Measurements from ENCODE around the gene FBXL2. TPM values are rescaled to one million over a fixed set of nuclear protein-coding genes. Genes with fewer than 3 reads are reported as not detected.

The FBXL2 gene
- total and polyA plus RNA-seq, 5 donors from 2014 or later, result 0.05 TPM; not detected in 4

DNA sequence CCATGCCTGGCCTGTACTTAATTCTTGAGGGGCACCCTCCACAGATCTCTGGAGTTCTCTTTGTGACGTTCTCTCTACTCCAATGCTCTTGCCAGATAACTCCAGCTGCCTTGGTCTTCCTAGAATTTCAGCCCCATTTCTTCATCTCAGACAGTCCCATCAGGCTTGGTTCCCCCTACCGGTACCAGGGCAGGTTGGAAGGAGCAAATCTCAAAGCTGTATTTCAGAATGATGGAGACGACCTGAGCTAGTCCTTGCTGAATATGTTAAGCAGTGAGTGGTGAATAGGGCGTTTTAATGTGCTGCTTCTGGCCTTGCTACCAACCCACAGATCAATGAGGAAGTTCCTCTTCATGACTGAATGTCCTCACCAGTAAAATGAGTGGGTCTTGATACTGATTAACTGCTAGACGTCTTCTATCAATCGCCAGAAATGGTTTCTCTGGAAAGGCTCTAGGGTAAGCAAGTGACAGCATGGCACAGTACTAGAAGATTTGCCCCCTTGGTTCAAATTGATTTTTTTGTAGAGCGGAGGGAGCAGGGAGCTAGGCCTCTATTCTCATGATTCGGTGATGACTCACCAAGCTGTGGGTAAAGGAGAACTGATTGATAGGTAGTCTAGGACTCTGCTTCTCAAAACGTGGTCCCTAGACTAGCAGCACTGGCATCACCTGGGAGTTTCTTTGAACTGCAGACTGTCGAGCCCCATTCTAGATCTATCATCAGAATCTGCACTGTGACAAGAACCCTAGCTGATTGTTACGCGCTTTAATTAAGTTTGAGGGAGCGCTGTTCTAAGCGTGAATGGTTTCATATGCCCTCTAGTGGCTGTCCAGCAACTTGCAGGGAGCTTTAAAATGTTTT, 95.2 kb downstream of the FBXL2 start:
- Histone ChIP-seq H3K4me3 (ENCODE audit: low read depth, low read length) (peak overlapping the region; percentile 11), H3K9me3 (ENCODE audit: control insufficient read depth in 2 of 2, low read length in 2 of 2) (no peaks in the 10 kb centered on the region), H3K4me1 (ENCODE audit: control insufficient read depth, insufficient read depth, low read length, poor library complexity, severe bottlenecking) (no peaks in the 10 kb centered on the region), H3K27ac (ENCODE audit: insufficient read depth, low read length, poor library complexity, severe bottlenecking) (no peak overlapping the region), H3K27me3 (ENCODE audit: control insufficient read depth, insufficient read depth, low read length) (peaks cover 3% of the 10 kb centered on the region), H3K36me3 (ENCODE audit: control insufficient read depth, insufficient read depth, low read length) (no peaks in the 10 kb centered on the region)
- Mint-ChIP-seq H3K4me3 (peak overlapping the region in 1 of 4 donors; percentile 17), H3K27me3 (peaks cover 23% of the 10 kb centered on the region), H3K9me3 (peaks cover 0 to 3% (median 0%) of the 10 kb centered on the region in 7 donors), H3K4me1 (peaks cover 3 to 7% (median 5%) of the 10 kb centered on the region in 4 donors), H3K27ac (no peak overlapping the region), H3K36me3 (no peaks in the 10 kb centered on the region)
- peak; percentile 28 to 71 (median 57) for DNase-seq
- ATAC-seq (ENCODE audit: low read depth in 2 of 2), result peak; percentile 70 to 78

DNA sequence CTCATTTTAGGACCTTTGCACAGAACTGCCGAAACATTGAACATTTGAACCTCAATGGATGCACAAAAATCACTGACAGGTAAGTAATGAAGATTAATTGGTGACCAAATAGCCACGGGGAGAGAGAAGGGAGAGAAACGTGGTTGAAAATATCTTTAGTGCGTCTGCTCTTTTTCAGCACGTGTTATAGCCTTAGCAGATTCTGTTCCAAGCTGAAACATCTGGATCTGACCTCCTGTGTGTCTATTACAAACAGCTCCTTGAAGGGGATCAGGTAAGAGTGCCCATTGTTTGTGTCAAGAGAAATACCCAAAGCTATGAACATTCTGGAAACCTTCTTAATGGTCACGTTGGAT, 95.8 kb downstream of the FBXL2 start:
- no peaks in the 10 kb centered on the region for H3K36me3 ChIP-seq (ENCODE audit: control insufficient read depth, insufficient read depth, low read length)
- no peaks in the 10 kb centered on the region for H3K9me3 ChIP-seq (ENCODE audit: control insufficient read depth in 2 of 2, low read length in 2 of 2)
- H3K27ac ChIP-seq (ENCODE audit: insufficient read depth, low read length, poor library complexity, severe bottlenecking), result no peak overlapping the region
- DNase-seq, result no peak
- peak overlapping the region; percentile 11 for H3K4me3 ChIP-seq (ENCODE audit: low read depth, low read length)
- peaks cover 0 to 3% (median 0%) of the 10 kb centered on the region in 7 donors for H3K9me3 Mint-ChIP-seq
- no peak for ATAC-seq (ENCODE audit: low read depth in 2 of 2)
- H3K36me3 Mint-ChIP-seq, result no peaks in the 10 kb centered on the region
- peaks cover 3 to 7% (median 5%) of the 10 kb centered on the region in 4 donors for H3K4me1 Mint-ChIP-seq
- H3K27ac Mint-ChIP-seq, result no peak overlapping the region
- peak overlapping the region in 1 of 4 donors; percentile 17 for H3K4me3 Mint-ChIP-seq
- H3K4me1 ChIP-seq (ENCODE audit: control insufficient read depth, insufficient read depth, low read length, poor library complexity, severe bottlenecking), result no peaks in the 10 kb centered on the region
- peaks cover 17% of the 10 kb centered on the region for H3K27me3 Mint-ChIP-seq
- peaks cover 3% of the 10 kb centered on the region for H3K27me3 ChIP-seq (ENCODE audit: control insufficient read depth, insufficient read depth, low read length)

DNA sequence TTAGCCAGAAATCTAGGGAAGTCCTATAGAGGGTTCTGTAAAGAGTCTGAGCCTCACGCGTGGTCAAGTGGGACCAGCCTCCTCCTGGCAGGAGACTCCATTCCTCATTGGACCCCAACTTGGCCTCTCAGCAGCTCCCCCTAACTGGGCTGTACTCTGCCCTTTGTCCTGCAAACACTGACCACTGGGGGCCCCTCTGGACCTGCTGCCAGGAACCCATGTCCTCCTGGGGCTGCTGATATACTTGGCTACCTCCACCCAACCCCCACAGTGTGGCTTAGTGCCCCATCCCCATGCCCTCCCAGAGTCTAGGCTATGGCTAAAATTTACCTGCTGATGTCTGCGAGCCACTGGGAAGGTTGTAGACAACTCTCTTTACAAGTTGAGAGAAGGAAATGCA, 100.2 kb downstream of the FBXL2 start:
- no peaks in the 10 kb centered on the region for H3K9me3 Mint-ChIP-seq
- DNase-seq (no peak), ATAC-seq (ENCODE audit: low read depth in 2 of 2) (no peak)
- no peak overlapping the region for H3K4me3 Mint-ChIP-seq
- Histone ChIP-seq H3K4me1 (ENCODE audit: control insufficient read depth, insufficient read depth, low read length, poor library complexity, severe bottlenecking) (no peaks in the 10 kb centered on the region), H3K4me3 (ENCODE audit: low read depth, low read length) (no peak overlapping the region), H3K36me3 (ENCODE audit: control insufficient read depth, insufficient read depth, low read length) (no peaks in the 10 kb centered on the region), H3K27me3 (ENCODE audit: control insufficient read depth, insufficient read depth, low read length) (no peaks in the 10 kb centered on the region), H3K27ac (ENCODE audit: insufficient read depth, low read length, poor library complexity, severe bottlenecking) (no peak overlapping the region), H3K9me3 (ENCODE audit: control insufficient read depth in 2 of 2, low read length in 2 of 2) (no peaks in the 10 kb centered on the region)
- H3K36me3 Mint-ChIP-seq, result no peaks in the 10 kb centered on the region
- H3K4me1 Mint-ChIP-seq, result peaks cover 3 to 7% (median 5%) of the 10 kb centered on the region in 4 donors
- H3K27me3 Mint-ChIP-seq, result peaks cover 3% of the 10 kb centered on the region
- no peak overlapping the region for H3K27ac Mint-ChIP-seq

DNA sequence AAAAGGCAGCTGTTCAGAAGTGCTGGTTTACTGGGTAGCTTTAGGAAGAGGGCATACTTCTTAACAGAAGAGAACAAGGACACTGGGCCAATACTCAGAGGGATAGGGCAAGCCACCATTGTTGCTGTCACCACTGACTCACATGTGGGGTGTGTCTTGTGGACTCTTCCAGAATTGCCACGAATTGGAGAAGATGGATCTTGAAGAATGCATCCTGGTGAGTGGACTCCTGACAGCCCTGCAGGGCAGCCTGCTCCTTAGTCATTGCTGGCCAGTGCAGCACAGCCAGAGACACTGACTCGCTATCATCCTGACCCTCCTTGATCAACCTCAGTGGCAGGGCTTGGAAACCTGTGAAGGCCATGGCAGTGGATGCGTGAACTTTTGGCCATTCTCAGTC, 100.7 kb downstream of the FBXL2 start:
- no peak overlapping the region for H3K4me3 ChIP-seq (ENCODE audit: low read depth, low read length)
- ATAC-seq (ENCODE audit: low read depth in 2 of 2) (no peak), DNase-seq (no peak)
- Mint-ChIP-seq H3K27me3 (no peaks in the 10 kb centered on the region), H3K4me3 (no peak overlapping the region), H3K4me1 (peaks cover 0 to 4% (median 2%) of the 10 kb centered on the region in 4 donors), H3K9me3 (no peaks in the 10 kb centered on the region), H3K36me3 (no peaks in the 10 kb centered on the region), H3K27ac (no peak overlapping the region)
- H3K4me1 ChIP-seq (ENCODE audit: control insufficient read depth, insufficient read depth, low read length, poor library complexity, severe bottlenecking), result no peaks in the 10 kb centered on the region
- no peaks in the 10 kb centered on the region for H3K9me3 ChIP-seq (ENCODE audit: control insufficient read depth in 2 of 2, low read length in 2 of 2)
- no peak overlapping the region for H3K27ac ChIP-seq (ENCODE audit: insufficient read depth, low read length, poor library complexity, severe bottlenecking)
- no peaks in the 10 kb centered on the region for H3K36me3 ChIP-seq (ENCODE audit: control insufficient read depth, insufficient read depth, low read length)
- no peaks in the 10 kb centered on the region for H3K27me3 ChIP-seq (ENCODE audit: control insufficient read depth, insufficient read depth, low read length)

DNA sequence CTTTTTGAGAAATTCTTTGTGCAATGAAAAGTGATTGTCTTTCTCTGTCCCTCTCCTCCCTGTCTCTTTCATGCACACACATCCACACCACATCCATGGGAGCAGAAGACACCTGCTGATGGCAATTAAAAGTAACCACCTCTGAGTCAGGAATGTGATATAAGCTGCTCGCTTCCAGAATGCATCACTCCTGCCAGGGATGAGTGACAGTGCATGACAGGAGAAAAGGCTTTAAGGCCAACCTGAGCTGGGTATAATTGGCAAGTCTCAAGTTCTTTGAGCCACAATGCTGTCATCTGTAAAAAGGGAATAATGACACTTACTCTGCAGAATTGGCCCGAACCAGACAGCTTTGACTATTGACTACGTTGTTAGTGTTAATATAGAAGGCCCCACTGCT, 103.4 kb downstream of the FBXL2 start:
- Histone ChIP-seq H3K36me3 (ENCODE audit: control insufficient read depth, insufficient read depth, low read length) (no peaks in the 10 kb centered on the region), H3K27ac (ENCODE audit: insufficient read depth, low read length, poor library complexity, severe bottlenecking) (no peak overlapping the region), H3K4me3 (ENCODE audit: low read depth, low read length) (no peak overlapping the region), H3K27me3 (ENCODE audit: control insufficient read depth, insufficient read depth, low read length) (no peaks in the 10 kb centered on the region), H3K4me1 (ENCODE audit: control insufficient read depth, insufficient read depth, low read length, poor library complexity, severe bottlenecking) (peaks cover 4% of the 10 kb centered on the region), H3K9me3 (ENCODE audit: control insufficient read depth in 2 of 2, low read length in 2 of 2) (no peaks in the 10 kb centered on the region)
- Mint-ChIP-seq H3K27ac (no peak overlapping the region), H3K9me3 (no peaks in the 10 kb centered on the region), H3K36me3 (no peaks in the 10 kb centered on the region), H3K4me1 (peaks cover 6 to 10% (median 9%) of the 10 kb centered on the region in 4 donors), H3K27me3 (no peaks in the 10 kb centered on the region), H3K4me3 (no peak overlapping the region)
- no peak for DNase-seq
- ATAC-seq (ENCODE audit: low read depth in 2 of 2), result no peak

DNA sequence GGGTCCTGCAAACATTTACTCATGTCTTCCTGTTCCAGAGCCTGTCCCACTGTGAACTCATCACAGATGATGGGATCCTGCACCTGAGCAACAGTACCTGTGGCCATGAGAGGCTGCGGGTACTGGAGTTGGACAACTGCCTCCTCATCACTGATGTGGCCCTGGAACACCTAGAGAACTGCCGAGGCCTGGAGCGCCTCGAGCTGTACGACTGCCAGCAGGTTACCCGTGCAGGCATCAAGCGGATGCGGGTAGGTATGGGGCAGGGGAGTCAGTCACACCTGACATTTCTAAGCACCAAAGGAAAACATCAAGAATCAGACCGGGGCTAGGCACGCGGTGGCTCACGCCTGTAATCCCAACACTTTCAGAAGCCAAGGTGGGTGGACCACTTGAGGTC, 106.7 kb downstream of the FBXL2 start:
- no peaks in the 10 kb centered on the region for H3K9me3 Mint-ChIP-seq
- peak overlapping the region in 1 of 3 donors; percentile 58 for H3K27ac Mint-ChIP-seq

DNA sequence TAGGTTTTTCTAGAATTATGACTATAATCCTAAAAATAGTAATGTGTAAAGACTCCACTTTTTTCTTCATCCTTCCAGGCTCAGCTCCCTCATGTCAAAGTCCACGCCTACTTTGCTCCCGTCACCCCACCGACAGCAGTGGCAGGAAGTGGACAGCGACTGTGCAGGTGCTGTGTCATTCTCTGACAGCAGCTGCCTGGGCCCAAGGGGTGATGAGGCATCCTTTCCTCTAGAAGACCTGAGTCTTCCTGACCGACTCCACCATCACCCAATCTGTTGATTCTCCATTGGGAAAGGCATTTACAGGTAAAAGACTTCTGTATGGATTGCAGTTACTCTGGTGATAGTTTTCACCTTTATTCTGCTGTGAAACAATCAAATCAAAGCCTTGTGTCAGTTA, 108.2 kb downstream of the FBXL2 start:
- Histone ChIP-seq H3K27ac (ENCODE audit: insufficient read depth, low read length, poor library complexity, severe bottlenecking) (peak overlapping the region; percentile 34), H3K27me3 (ENCODE audit: control insufficient read depth, insufficient read depth, low read length) (no peaks in the 10 kb centered on the region), H3K4me3 (ENCODE audit: low read depth, low read length) (no peak overlapping the region), H3K9me3 (ENCODE audit: control insufficient read depth in 2 of 2, low read length in 2 of 2) (no peaks in the 10 kb centered on the region), H3K36me3 (ENCODE audit: control insufficient read depth, insufficient read depth, low read length) (peaks cover 28% of the 10 kb centered on the region), H3K4me1 (ENCODE audit: control insufficient read depth, insufficient read depth, low read length, poor library complexity, severe bottlenecking) (peaks cover 8% of the 10 kb centered on the region)
- Mint-ChIP-seq H3K9me3 (no peaks in the 10 kb centered on the region), H3K27ac (peak overlapping the region in 1 of 3 donors; percentile 24), H3K4me1 (peaks cover 10 to 19% (median 13%) of the 10 kb centered on the region in 4 donors), H3K4me3 (no peak overlapping the region), H3K27me3 (no peaks in the 10 kb centered on the region), H3K36me3 (peaks cover 21% of the 10 kb centered on the region)
- peak in 2 of 3 donors; percentile 13 to 74 for DNase-seq
- peak; percentile 68 to 79 for ATAC-seq (ENCODE audit: low read depth in 2 of 2)

More for the DNA sequence above, 106.7 kb downstream of the FBXL2 start:
- Histone ChIP-seq H3K27ac (ENCODE audit: insufficient read depth, low read length, poor library complexity, severe bottlenecking) (no peak overlapping the region), H3K36me3 (ENCODE audit: control insufficient read depth, insufficient read depth, low read length) (peaks cover 17% of the 10 kb centered on the region), H3K4me1 (ENCODE audit: control insufficient read depth, insufficient read depth, low read length, poor library complexity, severe bottlenecking) (peaks cover 8% of the 10 kb centered on the region), H3K4me3 (ENCODE audit: low read depth, low read length) (no peak overlapping the region), H3K9me3 (ENCODE audit: control insufficient read depth in 2 of 2, low read length in 2 of 2) (no peaks in the 10 kb centered on the region), H3K27me3 (ENCODE audit: control insufficient read depth, insufficient read depth, low read length) (no peaks in the 10 kb centered on the region)
- DNase-seq (no peak), ATAC-seq (ENCODE audit: low read depth in 2 of 2) (no peak)
- H3K4me1 Mint-ChIP-seq, result peaks cover 10 to 19% (median 13%) of the 10 kb centered on the region in 4 donors
- no peak overlapping the region for H3K4me3 Mint-ChIP-seq
- peaks cover 10% of the 10 kb centered on the region for H3K36me3 Mint-ChIP-seq
- H3K27me3 Mint-ChIP-seq, result no peaks in the 10 kb centered on the region

DNA sequence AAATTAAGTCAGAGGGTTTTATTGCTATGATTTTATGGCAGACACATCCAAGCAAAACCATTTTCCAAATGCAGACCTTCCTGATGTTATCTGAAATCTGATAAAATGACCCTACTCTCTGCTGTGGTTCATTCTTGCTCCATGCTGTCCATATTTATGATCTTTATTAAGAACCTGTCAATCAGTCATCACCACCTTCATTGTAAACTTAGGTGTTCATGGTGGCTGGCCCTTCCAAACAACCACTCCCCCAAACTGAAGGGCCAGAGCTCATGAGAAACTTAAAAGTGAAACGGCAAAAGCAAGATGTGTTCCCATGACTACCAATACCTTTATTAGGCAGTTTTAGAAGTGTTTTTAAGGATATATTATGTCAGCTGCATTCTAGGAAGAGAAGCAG, 109.4 kb downstream of the FBXL2 start:
- Mint-ChIP-seq H3K9me3 (no peaks in the 10 kb centered on the region), H3K27me3 (no peaks in the 10 kb centered on the region), H3K36me3 (peaks cover 32% of the 10 kb centered on the region), H3K4me3 (no peak overlapping the region), H3K4me1 (peaks cover 10 to 22% (median 15%) of the 10 kb centered on the region in 4 donors), H3K27ac (peak overlapping the region in 2 of 3 donors; percentile 24 to 49)
- H3K4me3 ChIP-seq (ENCODE audit: low read depth, low read length), result no peak overlapping the region
- DNase-seq, result no peak
- H3K27ac ChIP-seq (ENCODE audit: insufficient read depth, low read length, poor library complexity, severe bottlenecking), result no peak overlapping the region
- ATAC-seq (ENCODE audit: low read depth in 2 of 2), result no peak
- no peaks in the 10 kb centered on the region for H3K9me3 ChIP-seq (ENCODE audit: control insufficient read depth in 2 of 2, low read length in 2 of 2)
- peaks cover 38% of the 10 kb centered on the region for H3K36me3 ChIP-seq (ENCODE audit: control insufficient read depth, insufficient read depth, low read length)
- H3K4me1 ChIP-seq (ENCODE audit: control insufficient read depth, insufficient read depth, low read length, poor library complexity, severe bottlenecking), result peaks cover 8% of the 10 kb centered on the region
- no peaks in the 10 kb centered on the region for H3K27me3 ChIP-seq (ENCODE audit: control insufficient read depth, insufficient read depth, low read length)
